ENCODE data around the gene BRK1.
A peak's percentile ranks its signal among the peaks of the same experiment; 100 is the strongest.
"Not testable (repeated sequence)": the region's sequence is repeated elsewhere in the genome, so short reads cannot be mapped to it uniquely, and the experiment has no call there.

Gene BRK1

GRCh38 chr3:10142707-10143560, 27.5 kb downstream of the BRK1 start:
- DNase-seq (ENCODE audit: low read depth in 2 of 2), result no peak

- DNase-seq (ENCODE audit: low read depth in 2 of 2), result no peak
These were observed 30.2 kb downstream of the BRK1 start for GRCh38 chr3:10145685-10146084.

- no peak for DNase-seq (ENCODE audit: low read depth in 2 of 2)
These were observed 33.8 kb downstream of the BRK1 start for GRCh38 chr3:10149226-10149625.

- DNase-seq (ENCODE audit: low read depth in 2 of 2), result no peak
These were observed 35.5 kb downstream of the BRK1 start for GRCh38 chr3:10150987-10151386.

GRCh38 chr3:10154335-10155122, 39.1 kb downstream of the BRK1 start:
- no peak for DNase-seq (ENCODE audit: low read depth in 2 of 2)

- no peak for DNase-seq (ENCODE audit: low read depth in 2 of 2)
These were observed 39.6 kb downstream of the BRK1 start for GRCh38 chr3:10155123-10155472.

GRCh38 chr3:10155658-10156057, 40.2 kb downstream of the BRK1 start:
- no peak for DNase-seq (ENCODE audit: low read depth in 2 of 2)

GRCh38 chr3:10157031-10157430, 41.6 kb downstream of the BRK1 start:
- no peak for DNase-seq (ENCODE audit: low read depth in 2 of 2)

GRCh38 chr3:10158555-10158954, 43.1 kb downstream of the BRK1 start:
- not testable (repeated sequence) for DNase-seq (ENCODE audit: low read depth in 2 of 2)

GRCh38 chr3:10160346-10160745, 44.9 kb downstream of the BRK1 start:
- DNase-seq (ENCODE audit: low read depth in 2 of 2), result peak; percentile 84 to 85

- DNase-seq (ENCODE audit: low read depth in 2 of 2), result no peak
These were observed 45.5 kb downstream of the BRK1 start for GRCh38 chr3:10160925-10161324.

GRCh38 chr3:10162185-10162584, 46.7 kb downstream of the BRK1 start:
- DNase-seq (ENCODE audit: low read depth in 2 of 2), result no peak

- DNase-seq (ENCODE audit: low read depth in 2 of 2), result not testable (repeated sequence)
These were observed 48.7 kb downstream of the BRK1 start for GRCh38 chr3:10164201-10164545.

GRCh38 chr3:10164546-10165393, 49.3 kb downstream of the BRK1 start, which contains the start of gene IRAK2:
IRAK2 (plus strand) TSS chr3:10164919; CDS start chr3:10164955, 36 bp downstream.
- DNase-seq (ENCODE audit: low read depth in 2 of 2), result no peak

- DNase-seq (ENCODE audit: low read depth in 2 of 2), result no peak
These were observed 50.7 kb downstream of the BRK1 start for GRCh38 chr3:10166213-10166604.

- no peak for DNase-seq (ENCODE audit: low read depth in 2 of 2)
These were observed 53.6 kb downstream of the BRK1 start for GRCh38 chr3:10169000-10169496.

- DNase-seq (ENCODE audit: low read depth in 2 of 2), result no peak
These were observed 55.5 kb downstream of the BRK1 start for GRCh38 chr3:10170915-10171478.

GRCh38 chr3:10173095-10173925, 57.8 kb downstream of the BRK1 start:
- DNase-seq (ENCODE audit: low read depth in 2 of 2), result no peak

GRCh38 chr3:10173926-10174435, 58.5 kb downstream of the BRK1 start:
- DNase-seq (ENCODE audit: low read depth in 2 of 2), result no peak

- not testable (repeated sequence) for DNase-seq (ENCODE audit: low read depth in 2 of 2)
These were observed 59.9 kb downstream of the BRK1 start for GRCh38 chr3:10175334-10175733.
